Measurements from ENCODE around the gene DSCAML1.

Gene DSCAML1

DNA sequence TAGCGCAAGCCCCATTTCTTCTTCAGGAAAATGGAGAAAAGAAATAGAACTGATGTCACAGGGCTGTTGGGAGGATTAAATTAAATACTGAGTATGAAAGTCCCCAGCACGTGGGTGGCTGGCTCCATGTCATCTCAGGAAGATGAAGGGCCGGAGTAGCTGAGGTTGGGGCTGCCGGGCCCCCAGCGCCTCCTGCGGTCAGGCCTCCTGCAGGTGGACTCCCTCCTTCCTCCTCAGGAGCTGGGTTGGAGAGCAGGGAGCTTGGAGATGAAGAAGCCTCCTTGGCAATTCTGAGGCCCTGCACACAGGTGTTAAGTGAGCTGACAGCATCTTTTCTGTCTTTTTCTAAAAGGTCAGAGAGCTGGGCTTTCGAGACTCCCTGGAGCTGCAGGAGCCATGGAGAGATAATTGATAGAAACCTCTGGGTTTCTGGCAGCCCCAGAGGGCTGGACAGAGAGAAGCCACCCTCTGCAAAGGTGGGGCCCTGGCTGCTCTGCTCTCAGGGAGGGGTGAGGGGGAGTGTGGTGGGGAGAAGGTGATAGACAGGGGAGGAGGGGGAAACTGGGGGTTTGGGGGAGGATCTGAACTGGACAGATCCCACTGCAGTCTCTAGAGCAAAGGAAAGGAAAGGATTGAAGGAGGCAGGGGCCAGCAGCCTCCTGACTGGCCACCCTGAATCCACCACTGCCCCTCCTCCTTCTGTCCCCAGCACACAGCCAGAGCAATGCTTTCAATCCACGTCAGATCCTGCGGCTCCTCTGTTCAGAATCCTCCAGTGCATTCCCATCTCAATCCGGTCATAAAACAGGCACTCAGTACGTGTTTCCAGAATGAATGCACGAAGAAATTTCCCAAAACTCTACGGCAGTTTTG lies 258.5 kb downstream of the DSCAML1 start:
- TF ChIP-seq CTCF (IDR thresholded peaks at IDR 0.05; ENCODE audit: low read depth, low read length) = no peak

DNA sequence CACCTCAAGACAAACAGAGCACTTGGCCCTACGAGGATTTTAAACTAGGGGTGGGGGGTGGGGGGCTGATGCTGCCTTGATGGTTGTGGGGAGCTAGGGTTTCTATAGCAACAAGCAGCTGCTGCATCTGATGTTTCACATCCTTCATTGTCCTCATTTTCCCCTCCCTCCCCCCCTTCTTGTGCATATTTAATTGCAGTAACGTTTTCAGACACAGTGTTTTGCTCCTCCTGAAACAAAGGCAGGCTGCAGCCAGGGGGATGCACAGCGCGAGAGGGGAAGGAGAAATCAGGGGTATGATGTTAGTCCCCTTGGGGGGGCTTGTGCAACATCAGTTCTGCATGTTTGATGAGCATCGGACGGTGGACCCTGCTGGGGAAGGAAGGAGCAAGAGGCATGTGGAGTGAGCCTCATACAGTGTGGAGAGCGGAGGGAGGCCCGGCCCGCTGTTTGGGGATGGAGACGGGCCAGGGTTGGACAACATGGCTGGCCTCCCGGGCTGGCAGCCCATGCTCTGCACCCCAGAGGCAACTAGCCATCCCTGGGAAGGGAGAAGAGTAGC lies 261.1 kb downstream of the DSCAML1 start:
- DNase-seq (ENCODE audit: extremely low read depth, low read depth) = no peak
- no peak for TF ChIP-seq CTCF (IDR thresholded peaks at IDR 0.05; ENCODE audit: low read depth, low read length)

More for the DNA sequence above, 258.5 kb downstream of the DSCAML1 start:
- no peak for DNase-seq (ENCODE audit: extremely low read depth, low read depth)

- TF ChIP-seq CTCF (IDR thresholded peaks at IDR 0.05; ENCODE audit: low read depth, low read length) = no peak
- no peak for DNase-seq (ENCODE audit: extremely low read depth, low read depth)
These were observed 261.7 kb downstream of the DSCAML1 start for GRCh38 chr11:117535201-117535849.

DNA sequence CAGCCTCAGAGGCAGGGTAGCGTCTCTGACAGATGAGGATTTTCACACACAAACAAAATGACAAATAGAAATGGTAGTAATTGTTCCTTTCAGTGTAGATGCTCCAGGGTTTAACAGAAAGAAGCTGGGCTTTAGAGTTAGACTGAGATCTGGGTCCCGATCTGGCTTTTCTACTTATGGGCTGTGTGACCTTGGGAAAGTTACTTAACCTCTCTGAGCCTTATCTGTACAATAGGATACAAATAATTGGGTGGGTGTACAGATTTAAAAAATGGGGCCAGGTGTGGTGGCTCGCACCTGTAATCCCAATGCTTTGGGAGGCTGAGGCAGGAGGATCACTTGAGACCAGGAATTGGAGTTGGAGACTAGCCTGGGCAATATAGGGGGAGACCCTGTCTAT lies 264.4 kb downstream of the DSCAML1 start:
- DNase-seq (ENCODE audit: extremely low read depth, low read depth) = no peak
- TF ChIP-seq CTCF (IDR thresholded peaks at IDR 0.05; ENCODE audit: low read depth, low read length) = no peak

DNA sequence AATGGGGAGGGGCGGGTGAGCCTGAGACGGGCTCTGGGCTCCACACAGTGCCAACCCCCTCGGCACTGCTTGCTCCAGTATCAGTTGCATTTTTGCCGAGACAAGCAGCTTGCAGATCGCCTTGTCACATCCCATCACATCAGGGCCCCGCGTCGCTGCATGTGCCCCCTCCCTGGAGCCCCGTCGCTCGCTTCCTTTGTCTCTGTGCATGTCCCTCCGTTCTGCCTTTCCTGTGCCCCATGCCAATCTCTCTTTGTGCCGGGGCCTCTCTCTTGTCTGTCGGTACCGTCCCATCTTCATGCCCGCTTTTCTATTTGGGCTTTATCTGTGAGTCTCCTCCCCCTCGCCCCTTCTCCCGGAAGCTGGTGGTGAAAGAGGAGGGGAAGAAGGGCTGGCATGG lies 267.2 kb downstream of the DSCAML1 start:
- no peak for TF ChIP-seq CTCF (IDR thresholded peaks at IDR 0.05; ENCODE audit: low read depth, low read length)
- DNase-seq (ENCODE audit: extremely low read depth, low read depth) = no peak

DNA sequence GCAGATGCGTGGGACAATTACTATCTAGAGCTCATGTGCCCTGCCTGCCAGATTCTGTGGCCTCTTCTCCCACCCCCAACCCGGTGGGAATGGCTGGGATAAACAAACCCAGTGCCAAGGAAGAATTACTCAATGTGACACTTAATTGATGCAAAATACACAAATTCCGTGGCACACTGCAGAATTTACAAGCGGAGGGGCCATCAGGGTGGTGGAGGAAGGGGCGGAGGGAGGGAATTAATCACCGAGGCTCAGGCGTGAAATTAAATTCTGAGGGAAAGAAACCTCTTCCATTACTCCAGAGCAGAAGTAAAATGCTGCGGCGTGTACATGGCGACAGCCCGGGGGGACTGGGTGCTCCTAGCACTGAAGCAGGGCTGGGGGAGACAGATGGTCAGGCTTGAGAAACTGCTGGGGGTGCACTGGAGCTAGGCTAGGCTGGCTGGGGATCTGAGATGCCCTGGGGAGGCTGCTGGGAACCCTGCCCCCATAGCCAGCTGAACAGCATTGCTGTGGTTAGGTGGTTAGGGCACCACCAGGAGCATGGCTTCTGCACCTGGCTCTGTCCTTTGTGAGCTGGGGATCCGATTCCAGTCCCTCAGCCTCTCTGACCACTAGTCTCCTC lies 268.8 kb downstream of the DSCAML1 start:
- no peak for DNase-seq (ENCODE audit: extremely low read depth, low read depth)
- no peak for TF ChIP-seq CTCF (IDR thresholded peaks at IDR 0.05; ENCODE audit: low read depth, low read length)
